Measurements from ENCODE around the gene EPHA3. TPM values are rescaled to one million over a fixed set of nuclear protein-coding genes. Genes with fewer than 3 reads are reported as not detected.

Gene EPHA3
- total RNA-seq, 2 donors from 2014 or later: 1.7 to 2.4 TPM

DNA sequence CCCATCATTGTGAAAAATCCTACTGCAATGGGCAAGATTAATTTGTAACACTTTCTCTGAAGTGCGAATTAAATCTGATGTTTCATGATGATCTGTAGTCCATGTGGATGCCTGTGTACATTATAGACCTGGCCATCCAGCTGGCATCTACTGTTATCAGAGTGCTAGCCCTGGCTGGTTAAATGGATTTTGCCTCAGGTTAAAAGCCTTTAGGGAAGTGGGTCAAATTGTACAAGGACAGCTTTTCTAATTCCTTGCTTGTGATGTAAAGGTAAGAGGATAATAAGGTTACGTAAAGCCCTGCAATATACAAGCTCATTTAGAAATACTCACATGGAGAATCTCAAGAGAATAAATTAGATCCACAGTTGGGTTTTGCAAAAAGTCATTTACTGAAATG, 138.2 kb downstream of the EPHA3 start:
- Histone ChIP-seq H3K27me3 (no peaks in the 10 kb centered on the region), H3K4me1 (no peaks in the 10 kb centered on the region), H3K36me3 (no peaks in the 10 kb centered on the region), H3K9ac (ENCODE audit: low read depth in 2 of 2, low read length in 2 of 2) (no peak overlapping the region), H3K9me3 (no peaks in the 10 kb centered on the region), H3K4me3 (no peak overlapping the region), H3K27ac (no peak overlapping the region)
- no peak for DNase-seq
- TF ChIP-seq, protein P1, sequence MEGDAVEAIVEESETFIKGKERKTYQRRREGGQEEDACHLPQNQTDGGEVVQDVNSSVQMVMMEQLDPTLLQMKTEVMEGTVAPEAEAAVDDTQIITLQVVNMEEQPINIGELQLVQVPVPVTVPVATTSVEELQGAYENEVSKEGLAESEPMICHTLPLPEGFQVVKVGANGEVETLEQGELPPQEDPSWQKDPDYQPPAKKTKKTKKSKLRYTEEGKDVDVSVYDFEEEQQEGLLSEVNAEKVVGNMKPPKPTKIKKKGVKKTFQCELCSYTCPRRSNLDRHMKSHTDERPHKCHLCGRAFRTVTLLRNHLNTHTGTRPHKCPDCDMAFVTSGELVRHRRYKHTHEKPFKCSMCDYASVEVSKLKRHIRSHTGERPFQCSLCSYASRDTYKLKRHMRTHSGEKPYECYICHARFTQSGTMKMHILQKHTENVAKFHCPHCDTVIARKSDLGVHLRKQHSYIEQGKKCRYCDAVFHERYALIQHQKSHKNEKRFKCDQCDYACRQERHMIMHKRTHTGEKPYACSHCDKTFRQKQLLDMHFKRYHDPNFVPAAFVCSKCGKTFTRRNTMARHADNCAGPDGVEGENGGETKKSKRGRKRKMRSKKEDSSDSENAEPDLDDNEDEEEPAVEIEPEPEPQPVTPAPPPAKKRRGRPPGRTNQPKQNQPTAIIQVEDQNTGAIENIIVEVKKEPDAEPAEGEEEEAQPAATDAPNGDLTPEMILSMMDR (IDR thresholded peaks at IDR 0.05): no peak
- intact Hi-C loops (cut with DNase I): no loop called here

DNA sequence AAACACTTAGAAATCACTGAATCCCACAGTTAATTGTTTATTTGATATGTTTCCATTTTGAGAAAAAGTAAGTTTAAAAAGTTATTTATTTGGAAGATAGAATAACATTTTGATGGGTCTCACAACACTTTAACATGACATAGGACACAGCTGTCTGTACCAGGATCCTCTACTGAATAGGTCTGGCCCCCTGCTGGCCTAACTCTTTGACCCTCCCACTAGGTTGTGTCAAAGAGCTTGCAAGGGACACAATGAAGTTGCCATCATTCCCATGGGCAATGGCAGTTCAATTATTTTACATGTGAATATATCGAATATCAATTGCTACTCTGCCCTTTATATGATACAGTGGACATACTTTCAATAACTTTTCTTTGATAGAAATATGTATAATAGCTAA, 138.9 kb downstream of the EPHA3 start:
- no peaks in the 10 kb centered on the region for H3K9me3 ChIP-seq
- intact Hi-C loops (cut with DNase I): no loop called here
- no peak overlapping the region for H3K4me3 ChIP-seq
- no peak overlapping the region for H3K9ac ChIP-seq (ENCODE audit: low read depth in 2 of 2, low read length in 2 of 2)
- H3K36me3 ChIP-seq: no peaks in the 10 kb centered on the region
- no peaks in the 10 kb centered on the region for H3K27me3 ChIP-seq
- H3K27ac ChIP-seq: no peak overlapping the region
- DNase-seq: no peak
- TF ChIP-seq, protein P1 (IDR thresholded peaks at IDR 0.05): no peak
- H3K4me1 ChIP-seq: no peaks in the 10 kb centered on the region

DNA sequence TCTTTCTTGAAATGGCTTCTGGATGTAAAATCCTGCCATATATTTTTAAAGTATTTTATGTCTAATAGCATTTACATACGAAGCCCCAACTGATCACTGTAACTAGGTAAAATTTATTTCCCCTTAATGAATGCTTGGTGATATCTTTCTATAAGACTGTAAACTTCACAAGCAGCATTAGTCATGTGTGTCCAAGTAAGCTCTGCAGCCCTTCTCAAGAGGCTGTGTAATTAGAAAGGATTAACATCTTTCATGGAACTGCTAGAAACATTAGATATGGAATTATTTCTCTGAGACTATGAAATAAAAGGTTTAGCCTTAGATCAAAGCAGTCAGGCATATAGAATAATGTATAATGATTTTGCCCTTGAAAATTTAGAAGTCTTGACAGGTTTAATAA, 143.3 kb downstream of the EPHA3 start:
- Histone ChIP-seq H3K27me3 (no peaks in the 10 kb centered on the region), H3K9me3 (no peaks in the 10 kb centered on the region), H3K36me3 (no peaks in the 10 kb centered on the region), H3K4me3 (no peak overlapping the region), H3K27ac (no peak overlapping the region), H3K9ac (ENCODE audit: low read depth in 2 of 2, low read length in 2 of 2) (no peak overlapping the region), H3K4me1 (no peaks in the 10 kb centered on the region)
- no peak for DNase-seq
- intact Hi-C loops (cut with DNase I): no loop called here
- TF ChIP-seq, protein P1 (IDR thresholded peaks at IDR 0.05): no peak

DNA sequence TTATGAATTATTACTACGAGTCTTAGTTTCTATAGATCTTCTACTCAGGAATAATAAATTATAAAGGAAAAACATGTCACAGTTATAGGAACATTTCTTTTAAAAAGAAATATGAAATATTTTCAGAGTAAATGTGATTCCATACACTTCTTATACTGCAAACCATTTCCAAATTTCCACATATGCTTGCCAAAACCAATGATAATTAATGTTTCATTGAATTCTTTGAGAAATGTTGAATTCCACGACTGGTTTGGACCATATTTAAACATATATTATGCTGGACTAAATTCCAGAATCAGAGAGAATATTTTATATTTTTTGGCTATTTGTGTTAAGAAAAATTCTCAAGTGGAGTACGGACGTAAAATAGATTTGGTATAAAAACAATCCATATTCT, 144.6 kb downstream of the EPHA3 start:
- Histone ChIP-seq H3K4me3 (no peak overlapping the region), H3K27me3 (no peaks in the 10 kb centered on the region), H3K9me3 (no peaks in the 10 kb centered on the region), H3K36me3 (no peaks in the 10 kb centered on the region), H3K4me1 (no peaks in the 10 kb centered on the region), H3K27ac (no peak overlapping the region), H3K9ac (ENCODE audit: low read depth in 2 of 2, low read length in 2 of 2) (no peak overlapping the region)
- intact Hi-C loops (cut with DNase I): no loop called here
- no peak for DNase-seq
- TF ChIP-seq, protein P1 (IDR thresholded peaks at IDR 0.05): no peak

DNA sequence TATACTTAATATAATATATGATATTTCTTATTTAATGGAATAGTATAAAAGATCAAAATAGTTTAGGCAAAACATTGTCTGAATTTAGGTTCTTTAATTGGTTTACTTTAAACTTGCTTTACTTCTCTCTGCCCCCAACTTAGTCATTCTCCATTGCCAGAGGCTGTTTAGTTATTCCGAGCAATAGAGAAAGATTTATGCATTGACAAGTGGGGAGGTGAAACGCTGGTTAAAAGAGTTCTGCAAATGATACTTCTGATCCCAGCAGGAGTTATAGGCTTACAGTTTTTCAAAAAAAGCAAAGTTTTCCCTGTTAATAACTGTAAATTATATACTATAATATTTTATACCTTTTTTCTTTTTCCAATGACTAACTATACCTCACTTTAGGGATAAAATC, 145.4 kb downstream of the EPHA3 start:
- H3K4me1 ChIP-seq: no peaks in the 10 kb centered on the region
- no peaks in the 10 kb centered on the region for H3K27me3 ChIP-seq
- H3K4me3 ChIP-seq: no peak overlapping the region
- H3K9me3 ChIP-seq: no peaks in the 10 kb centered on the region
- H3K36me3 ChIP-seq: no peaks in the 10 kb centered on the region
- no peak overlapping the region for H3K27ac ChIP-seq
- DNase-seq: no peak
- intact Hi-C loops (cut with DNase I): no loop called here
- H3K9ac ChIP-seq (ENCODE audit: low read depth in 2 of 2, low read length in 2 of 2): no peak overlapping the region
- TF ChIP-seq, protein P1 (IDR thresholded peaks at IDR 0.05): no peak

DNA sequence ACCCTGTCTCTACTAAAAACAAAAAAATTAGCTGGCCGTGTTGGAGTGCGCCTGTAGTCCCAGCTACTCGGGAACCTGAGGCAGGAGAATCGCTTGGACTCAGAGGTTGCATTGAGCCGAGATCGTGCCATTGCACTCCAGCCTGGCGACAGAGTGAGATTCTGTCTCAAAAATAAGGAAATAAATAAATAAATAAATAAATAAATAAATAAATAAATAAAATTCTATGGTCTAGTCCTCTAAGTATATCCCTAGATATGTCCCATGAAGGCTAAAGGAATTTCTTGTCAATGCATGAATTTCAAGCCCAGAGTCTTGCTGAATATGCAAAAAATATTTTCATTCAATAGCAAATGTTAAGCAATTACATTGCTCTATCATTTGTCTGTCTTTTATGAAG, 149.0 kb downstream of the EPHA3 start:
- no peak for DNase-seq
- Histone ChIP-seq H3K27me3 (no peaks in the 10 kb centered on the region), H3K9ac (ENCODE audit: low read depth in 2 of 2, low read length in 2 of 2) (no peak overlapping the region), H3K4me3 (no peak overlapping the region), H3K27ac (no peak overlapping the region), H3K4me1 (no peaks in the 10 kb centered on the region), H3K36me3 (no peaks in the 10 kb centered on the region), H3K9me3 (no peaks in the 10 kb centered on the region)
- TF ChIP-seq, protein P1 (IDR thresholded peaks at IDR 0.05): no peak
- intact Hi-C loops (cut with DNase I): no loop called here

Measured in colonic mucosa (tissue), 4 donors.